Stimulated activated CD4-positive, alpha-beta T cell treated with anti-CD3 and anti-CD28 coated beads, Interleukin-4, amount 100 ng/mL, for 24 hours (primary cell): ENCODE results near the gene CTSO.
"Not testable (repeated sequence)": the region's sequence is repeated elsewhere in the genome, so short reads cannot be mapped to it uniquely, and the experiment has no call there.

ENCODE experiments used
- DNase-seq: peaks from one replicate; pipeline ENCODE4 v3.0.0-alpha.2; 2020

CTSO gene

DNA sequence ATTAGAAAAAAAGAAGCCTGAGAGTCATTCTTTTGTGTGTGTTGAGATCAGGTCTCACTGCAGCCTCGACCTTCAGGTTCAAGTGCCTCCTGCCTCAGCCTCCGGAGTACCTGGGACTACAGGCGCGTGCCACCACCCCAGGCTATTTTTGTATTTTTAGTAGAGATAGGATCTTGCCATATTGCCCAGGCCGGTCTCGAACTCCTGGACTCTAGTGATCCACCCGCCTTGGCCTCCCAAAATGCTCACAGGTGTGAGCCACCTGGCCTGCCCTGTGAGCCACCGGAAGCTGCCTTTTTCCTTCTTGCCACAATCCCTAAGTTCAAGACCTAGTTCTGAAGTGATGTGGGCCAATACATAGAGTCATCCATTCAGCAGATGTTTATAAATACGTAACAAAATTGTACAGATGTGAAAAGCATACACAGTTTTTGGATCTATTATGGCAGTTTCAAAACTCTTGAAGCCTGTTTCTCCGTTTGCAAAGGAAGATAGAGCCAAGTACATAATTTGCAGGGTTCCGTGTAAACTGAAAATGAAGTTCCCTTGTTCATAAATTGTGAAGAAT, 536 bp upstream of the CTSO start:
- no peak for DNase-seq

DNA sequence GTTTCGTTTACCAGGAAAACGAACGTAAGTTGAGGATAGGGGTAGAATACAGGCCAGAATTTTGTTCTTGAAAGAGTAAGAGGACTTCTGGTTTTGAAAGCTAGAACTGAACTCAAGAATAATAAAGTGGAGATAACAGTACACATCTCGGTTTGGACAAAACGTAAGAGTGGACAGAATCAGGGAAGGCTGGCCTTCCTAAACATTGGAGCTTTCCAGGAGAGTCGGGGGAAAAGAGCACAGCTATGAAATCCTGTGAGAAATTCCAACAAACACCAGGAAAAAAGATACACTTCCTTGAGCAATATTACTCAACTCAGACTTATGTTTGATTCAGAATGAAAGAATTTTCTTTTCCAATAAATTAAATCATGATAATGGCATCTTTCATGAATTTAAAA, 1.2 kb downstream of the CTSO start:
- DNase-seq, result no peak

DNA sequence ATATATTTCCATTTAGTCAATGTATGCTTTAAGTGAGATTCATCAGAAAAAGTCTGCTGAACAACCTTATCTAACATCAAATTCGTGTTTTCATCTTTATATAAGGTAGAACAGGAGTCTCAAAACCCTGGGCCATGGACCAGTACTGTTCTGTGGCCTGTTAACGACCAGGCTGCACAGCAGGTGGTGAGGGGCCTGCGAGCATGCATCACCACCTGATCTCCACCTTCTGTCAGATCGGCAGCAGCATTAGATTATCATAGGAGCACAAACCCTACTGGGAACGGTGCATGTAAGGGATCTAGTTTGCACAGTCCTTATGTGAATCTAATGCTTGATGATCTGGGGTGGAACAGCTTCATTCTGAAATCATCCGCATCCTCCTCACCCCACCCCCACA, 3.2 kb downstream of the CTSO start:
- DNase-seq, result no peak

DNA sequence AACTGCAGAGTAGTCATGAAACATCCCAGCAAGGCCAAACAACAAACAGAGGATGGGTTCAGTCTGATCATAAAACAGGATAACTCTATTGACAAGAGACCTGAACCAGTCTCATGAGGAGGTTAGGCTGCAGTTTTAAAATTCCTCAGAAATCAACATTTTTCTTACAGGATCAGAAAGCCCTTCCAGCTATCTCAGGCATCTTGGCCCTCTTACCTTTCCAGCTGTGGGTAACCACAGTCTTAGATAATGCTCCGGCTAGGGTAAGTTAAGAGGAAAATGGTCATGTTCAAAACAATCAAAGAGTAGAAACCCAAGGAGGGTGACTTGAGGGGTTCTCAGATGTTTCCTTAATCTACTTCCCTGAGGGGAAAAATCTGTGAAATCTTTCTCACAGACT, 5.1 kb downstream of the CTSO start:
- DNase-seq, result no peak

DNA sequence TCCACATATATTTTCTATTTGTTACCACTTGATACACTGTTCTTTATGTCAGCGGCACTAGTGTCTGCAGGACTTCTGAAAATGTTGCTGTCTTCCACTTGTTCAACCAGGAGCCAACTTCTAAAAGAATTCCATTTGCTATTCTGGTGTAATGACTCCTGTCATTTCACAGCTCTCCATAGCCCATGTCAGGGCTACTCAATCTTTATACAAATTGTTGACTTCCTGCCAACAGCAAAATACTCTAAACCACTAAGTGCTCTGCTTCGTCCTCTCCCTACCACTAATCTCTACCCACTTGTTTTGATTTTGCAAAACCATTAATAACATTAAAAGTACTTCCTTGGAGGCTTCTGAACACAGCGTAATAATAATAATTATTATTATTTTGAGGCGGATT, 7.2 kb downstream of the CTSO start:
- no peak for DNase-seq

DNA sequence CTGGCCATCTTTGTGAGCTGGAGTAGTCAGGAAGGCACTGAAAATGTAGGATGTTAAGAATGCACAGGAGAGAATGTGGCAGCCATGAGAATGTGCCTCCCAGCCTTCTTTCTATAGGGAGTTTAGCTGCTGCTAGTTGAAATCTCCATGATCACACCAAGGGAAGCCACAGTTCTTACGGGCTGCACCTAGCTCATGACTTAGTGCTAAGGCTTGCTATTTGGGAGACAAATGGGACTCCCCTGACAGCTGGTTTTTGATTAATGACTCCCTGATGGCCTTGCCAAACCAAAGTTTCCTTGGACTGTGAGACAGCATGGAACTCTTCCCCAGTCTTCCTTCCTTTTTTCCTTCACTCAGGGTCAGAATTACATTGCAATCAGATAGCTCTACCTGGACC, 9.2 kb downstream of the CTSO start:
- no peak for DNase-seq

DNA sequence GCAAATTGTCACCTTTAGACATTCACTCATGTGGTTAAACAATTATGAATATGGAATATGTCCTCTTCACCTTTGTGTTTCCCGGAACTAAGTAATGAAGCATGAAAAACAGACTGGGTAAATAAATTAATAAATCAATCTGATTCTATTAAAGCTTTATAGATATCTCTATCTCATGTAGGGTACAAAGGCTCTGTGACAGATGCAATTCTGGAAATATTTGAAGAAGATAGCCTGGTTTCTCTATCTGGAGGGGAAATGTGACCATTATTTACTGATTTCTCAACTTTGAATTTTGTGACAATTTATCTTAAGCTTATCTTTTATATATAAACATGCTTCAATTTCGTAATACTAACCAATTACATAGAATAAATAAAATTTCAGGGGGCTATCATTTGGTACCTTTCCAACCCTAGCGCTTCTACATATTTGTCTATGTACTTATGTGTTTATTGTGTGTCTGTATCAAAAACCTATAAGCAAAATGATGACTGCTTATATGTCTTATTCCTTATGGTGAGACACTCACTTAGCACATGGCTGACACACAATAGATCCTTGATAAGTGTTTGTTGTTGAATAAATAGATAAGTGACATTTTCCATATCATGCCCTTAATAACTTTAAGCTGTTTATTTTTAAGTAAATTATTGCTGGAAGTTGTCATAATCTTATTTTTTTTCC, 9.9 kb downstream of the CTSO start:
- DNase-seq, result no peak

DNA sequence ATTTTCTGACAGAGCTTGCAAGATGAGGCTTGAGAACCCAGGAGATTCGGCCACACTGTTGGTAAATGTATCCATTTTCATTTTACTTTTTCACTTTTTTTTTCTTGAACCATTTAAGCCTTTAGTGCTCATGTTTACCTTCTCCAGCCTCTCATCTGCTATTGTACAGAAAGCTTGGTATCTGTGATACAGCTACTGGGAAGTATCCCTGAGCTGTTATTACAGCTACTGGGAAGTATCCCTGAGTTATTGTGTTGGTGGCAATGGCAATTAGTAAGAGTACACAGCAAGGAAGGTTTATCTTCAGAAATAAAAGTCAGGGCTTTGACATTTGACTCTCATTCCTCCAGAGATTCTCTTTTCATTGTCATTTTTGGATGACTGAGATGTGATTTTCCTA, 11.8 kb downstream of the CTSO start:
- DNase-seq, result no peak

DNA sequence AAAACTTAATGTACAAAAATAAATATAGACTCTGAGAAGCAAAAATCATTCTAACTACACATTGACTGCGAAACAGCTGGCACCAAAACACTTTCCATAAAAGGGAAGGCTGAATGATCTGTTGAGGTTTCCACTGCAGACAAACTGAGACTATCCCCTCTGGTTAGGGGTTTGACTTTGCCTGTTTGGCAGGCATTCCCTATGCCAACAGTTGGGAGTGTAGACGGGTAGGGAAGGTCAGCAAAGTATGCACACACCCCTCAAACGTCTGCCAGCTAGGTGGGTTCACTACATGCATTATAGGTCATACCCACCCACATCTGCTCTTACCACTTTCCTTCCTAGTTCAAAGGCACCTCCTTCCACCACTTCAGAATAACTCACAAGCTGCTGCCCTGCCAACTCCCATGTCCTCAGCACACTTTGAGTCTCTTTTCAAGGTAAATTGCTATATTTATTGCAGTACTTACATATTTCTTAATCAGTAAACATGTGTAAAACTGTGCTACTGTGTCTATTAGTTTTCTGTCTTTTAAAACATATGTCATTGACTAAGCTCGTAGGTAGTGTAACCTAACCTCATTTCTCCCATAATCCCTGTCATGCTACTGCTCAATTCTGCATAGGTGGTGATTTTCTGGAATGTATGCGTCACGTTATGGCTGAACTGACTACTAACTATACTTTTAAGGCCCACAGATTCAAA, 12.4 kb downstream of the CTSO start:
- no peak for DNase-seq

DNA sequence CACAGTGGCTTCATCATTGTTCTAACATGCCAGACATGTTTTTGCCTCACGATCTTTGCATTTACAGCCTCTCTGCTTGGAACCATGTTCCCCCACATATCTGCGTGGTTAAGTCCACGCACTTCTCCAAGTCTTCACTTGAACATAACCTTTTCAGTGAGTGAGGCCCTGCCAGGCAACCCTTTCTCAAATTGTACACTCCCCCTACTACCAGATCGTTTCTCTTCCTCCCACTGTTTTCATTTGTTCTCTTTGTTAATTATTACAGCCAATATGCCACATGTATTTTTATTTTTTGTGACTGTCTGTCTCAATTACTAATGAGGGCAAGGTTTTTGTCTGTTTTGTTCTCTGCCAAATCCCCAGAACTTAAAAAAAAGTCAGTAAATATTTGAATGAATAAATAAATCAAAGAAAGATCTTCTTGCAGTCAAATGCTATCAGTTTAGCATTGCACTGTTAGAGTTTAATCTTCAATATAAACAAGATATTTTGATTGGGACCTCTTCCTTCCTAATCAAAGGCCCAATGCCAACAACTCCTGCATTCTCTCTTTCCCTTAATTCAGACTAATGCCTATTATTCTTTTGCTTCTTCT, 18.2 kb downstream of the CTSO start:
- DNase-seq, result no peak

DNA sequence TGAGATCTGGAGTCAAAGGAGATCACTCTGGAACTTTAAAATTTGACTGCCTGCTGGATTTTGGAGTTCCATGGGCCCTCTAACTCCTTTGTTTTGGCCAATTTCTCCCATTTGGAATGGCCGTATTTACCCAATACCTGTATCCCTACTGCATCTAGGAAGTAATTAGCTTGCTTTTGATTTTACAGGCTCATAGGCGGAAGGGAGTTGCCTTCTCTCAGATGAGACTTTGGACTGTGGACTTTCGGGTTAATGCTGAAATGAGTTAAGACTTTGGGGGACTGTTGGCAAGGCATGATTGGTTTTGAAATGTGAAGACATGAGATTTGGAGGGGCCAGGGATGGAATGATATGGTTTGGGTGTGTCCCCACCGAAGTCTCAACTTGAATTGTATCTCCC, 19.0 kb downstream of the CTSO start:
- DNase-seq, result not testable (repeated sequence)

DNA sequence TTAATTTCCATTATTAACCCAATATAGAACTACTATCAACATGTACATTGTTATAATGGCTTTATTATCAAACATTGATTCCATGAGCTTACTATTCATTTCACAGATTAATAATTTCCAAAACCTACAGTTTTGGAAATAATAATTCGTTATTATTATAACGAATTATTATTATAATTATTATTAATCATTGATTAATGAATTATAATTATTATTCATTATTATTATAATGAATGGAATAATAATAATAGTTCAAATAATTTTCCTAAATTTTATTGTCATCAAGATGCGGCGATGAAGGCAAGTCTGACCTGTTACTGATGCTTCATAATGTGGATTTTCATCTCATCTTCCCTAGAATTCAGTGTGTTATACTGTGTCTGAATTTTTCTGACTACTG, 22.0 kb downstream of the CTSO start:
- no peak for DNase-seq

DNA sequence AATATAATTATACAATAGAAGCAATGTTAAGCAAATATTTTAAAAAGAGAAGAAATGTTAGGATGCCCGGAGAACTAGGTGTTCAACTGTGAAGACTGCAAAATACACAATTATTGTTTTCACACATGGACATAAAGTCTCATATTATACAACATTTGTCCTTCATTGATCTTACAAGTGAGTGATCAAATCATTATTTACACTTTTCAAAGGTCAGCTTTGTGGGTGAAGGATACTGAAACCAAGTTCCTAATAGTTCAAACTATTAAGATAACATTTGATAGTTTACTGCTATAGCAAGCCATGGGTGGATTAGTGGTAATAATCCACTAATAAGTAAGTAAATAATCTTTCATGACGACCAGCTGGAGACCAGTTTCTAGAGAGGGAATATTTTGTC, 23.3 kb downstream of the CTSO start:
- no peak for DNase-seq

DNA sequence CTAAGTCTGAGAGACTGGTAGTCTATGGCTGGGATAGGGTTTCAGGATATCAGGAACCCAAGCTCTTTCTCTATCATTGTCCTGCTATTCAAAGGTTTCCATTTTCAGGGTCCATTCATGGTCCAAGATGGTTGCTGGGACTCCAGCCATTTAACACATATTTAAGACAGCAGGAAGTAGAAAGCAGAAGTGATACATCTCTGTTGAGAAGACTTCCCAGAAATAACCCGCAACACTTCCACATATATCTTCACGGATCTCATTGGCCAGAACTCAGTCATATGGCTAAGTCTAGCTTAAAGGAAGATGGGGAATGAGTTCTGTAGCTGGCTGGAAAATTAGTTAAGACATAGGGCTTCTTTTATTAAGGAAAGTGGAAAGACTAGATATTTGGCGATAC, 23.8 kb downstream of the CTSO start:
- no peak for DNase-seq

DNA sequence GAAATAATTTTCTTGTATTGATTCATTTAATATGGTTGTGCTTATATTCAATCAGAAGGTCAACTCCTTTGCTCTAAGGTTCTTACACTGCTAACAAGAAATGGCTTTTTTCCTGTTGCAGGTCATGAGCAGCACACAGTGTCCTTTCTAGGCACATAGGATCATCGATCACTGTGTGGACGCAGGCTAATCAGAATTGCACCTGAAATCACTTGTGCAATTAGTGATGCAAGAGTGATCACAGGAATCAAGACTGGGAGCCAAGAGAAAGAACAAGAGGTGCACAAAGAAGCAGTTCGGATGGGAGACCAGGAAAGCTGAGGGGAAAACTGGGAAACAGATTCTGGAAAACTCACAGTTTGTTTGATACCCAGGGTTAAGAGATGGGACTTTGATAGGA, 29.0 kb downstream of the CTSO start:
- DNase-seq, result no peak

DNA sequence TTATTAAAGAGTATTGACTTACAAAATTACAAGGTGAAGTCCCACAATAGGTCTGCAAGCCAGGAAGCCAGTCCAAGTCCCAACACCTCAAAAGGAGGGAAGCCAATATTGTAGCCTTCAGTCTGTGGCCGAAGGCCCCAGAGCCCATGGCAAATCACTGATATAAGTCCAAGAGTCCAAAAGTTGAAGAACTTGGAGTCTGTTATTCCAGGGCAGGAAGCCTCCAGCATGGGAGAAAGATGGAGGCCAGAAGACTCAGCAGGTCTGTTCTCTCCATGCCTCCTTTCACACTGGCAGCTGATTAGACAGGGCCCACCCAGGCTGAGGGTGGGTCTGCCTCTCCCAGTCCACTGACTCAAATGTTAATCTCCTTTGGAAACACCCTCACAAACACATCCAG, 32.1 kb downstream of the CTSO start:
- DNase-seq, result no peak

DNA sequence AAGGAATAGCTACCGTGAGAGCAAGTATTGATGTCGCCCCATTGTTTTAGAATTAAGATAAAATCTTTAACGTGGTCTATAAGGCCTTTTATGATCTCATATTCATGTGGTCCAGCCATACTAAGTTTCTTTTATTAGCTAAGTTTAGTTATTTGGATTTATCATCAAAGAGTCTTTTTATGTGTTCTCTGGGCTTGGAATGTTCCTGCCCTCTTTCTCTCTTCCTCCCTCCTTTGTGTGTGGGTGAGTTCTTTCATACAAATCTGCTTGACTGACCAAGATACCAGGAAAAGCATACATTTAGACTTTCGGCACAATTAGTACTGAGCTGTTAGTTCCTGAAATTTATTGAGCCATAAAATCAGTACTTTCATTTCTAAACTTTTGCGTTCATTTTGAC, 38.9 kb downstream of the CTSO start:
- DNase-seq, result no peak

DNA sequence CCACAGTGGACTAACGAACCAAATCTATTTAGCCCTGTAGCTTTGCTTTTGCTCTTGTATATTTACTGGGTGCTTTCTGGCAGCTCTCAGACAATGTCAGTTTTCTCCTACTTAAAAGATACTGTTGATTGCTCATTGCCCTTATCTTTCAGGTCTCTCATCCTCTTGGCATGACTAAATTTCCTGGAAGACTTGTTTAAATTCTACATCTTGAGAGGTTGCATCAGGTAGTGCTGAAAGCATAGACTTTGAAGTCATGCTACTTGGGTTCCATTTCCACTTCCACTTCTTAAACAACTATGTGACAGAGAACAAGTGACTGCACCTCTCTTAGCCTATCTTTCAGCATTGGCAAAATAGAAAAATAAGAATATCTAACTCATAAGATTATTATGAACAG, 41.8 kb downstream of the CTSO start:
- no peak for DNase-seq

DNA sequence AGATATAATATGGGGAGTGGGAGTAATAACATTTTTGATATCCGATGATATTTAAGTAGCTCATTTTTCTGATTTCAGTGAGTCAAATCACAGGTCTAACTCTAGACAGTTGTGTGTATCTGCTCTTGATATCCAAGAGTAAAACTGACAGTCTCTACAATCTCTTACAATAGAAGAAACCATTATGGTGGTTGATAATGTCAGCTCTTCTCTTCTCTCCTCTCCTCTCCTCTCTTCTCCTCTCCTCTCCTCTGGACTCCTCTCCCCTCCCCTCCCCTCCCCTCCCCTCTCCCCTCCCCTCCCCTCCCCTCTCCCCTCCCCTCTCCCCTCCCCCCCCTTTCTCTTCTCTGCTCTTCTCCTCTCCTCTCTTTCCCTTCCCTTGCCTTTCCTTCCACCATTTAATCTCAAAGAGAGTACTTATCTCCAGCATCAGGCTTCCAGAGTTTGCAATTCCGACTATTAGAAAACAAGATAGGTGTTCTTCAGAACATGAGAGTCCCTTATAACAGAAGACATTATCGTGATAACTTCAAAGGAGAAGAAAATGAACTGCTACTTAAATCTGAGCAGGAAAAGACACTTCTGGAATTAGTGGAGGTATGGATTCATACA, 43.9 kb downstream of the CTSO start:
- no peak for DNase-seq

DNA sequence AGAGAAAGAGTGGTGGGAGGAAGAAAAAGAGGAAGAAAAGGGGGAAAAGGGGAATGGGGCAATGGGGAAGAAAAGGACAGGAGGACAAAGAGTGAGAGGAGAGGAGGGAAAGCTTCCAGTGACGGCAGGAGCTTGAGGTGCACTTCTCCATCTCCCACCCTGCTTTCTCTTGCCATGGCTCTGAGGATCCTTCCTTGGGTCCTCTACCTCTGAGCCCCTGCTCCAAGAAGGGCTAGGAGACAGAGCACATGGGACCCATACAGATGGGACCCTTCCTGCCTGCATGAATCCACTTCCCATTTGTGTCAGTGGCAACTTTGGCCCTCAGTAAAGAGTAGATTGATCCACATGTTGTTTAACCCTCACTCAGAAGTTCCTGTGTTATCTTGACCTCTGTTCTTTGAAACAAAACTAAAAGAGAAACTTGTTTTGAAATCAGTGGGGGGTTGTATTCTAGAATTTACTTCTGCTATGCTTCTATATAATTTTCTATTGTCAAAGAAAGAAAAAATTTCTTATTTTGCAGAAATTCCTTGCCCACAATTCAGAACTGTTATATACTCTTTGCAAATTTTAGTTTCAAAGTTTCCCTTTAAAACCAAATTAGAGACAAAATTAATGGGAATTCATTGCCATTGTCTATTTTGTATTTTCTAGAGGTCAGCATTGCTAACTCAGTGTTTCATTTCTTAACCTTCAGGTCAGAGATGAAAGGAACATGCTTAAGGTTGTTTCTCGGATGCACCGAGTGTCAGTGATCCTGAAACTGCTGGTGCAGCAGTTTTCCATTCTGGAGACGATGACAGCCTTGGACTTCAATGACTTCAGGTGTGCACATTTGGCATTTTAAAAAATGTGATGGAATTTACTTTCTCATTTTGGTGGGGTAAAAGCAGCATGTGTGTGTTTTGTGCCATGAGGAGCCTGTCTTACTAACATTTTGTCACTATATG, 45.2 kb downstream of the CTSO start:
- DNase-seq, result no peak

DNA sequence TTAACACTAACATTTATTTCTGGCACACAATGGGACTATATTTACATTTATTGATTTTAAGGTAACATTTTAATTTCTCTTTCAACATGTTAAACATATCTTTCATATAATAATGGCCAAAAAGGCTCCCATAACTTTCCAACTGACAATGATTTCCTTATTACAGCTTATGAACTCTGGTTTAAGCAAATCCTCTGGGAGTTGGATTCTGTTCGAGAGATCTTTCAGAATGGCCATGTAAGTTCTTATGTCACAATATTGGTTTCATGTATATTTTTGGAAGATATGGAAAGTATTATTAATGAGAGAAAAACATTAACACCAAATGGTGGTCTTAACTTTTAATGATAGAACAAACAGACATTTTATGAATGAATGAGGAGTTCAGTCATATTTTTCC, 46.1 kb downstream of the CTSO start:
- DNase-seq, result no peak

DNA sequence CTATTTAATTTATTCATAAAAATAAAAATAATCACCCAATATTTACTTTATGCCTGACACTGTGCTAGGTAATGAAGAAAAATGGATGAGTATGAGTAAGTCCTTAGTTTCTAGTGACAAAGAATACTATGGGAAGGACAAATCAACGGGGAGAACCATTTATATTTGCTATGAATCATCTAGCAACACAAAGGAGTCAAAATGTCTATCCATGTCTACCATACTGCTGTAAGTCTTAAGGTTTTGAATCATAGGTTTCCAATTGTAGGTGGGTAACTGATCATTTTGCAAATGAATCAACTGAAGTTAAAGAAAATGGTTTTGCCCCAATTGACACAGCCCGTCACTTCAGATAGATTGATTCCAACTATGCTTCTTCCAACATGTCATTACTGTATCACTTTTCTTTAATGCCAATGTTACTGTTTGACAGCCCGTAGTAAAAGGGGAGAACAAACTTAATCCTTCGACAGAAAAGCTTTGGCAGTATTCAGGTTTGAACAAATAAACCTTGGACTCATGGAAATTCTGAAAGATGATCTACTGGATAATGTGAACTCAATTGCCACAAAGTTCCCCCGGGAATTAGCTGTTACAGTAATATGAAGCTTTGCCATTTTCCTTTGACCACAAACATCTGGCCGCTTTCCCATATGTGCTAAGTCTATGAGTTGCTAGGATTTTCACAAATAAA, 47.0 kb downstream of the CTSO start:
- no peak for DNase-seq
